HEK293 (cell line): ENCODE results near the gene NRP1.

Experiments
- CTCF ChIA-PET: fragments of 350-600 bp; formaldehyde crosslinking; extraction: SDS; loops from one replicate; lab custom pipeline; 2021; ENCODE audit warnings: antibody characterized with exemption; lab: Yijun Ruan, JAX
- POLR2A ChIA-PET: fragments of 300-600 bp; formaldehyde crosslinking; extraction: SDS; loops from one replicate; lab custom pipeline; 2020; ENCODE audit warnings: antibody characterized with exemption, inconsistent platforms; lab: Yijun Ruan, JAX
- H3K27ac ChIP-seq: fragments of 200-500 bp; sonication (Bioruptor generic); 2 replicates; pipeline ENCODE4 v1.5.1; 2014; ENCODE audit warnings: low read depth, low read length, control low read depth, inconsistent platforms; ENCODE audit errors: extremely low read depth
- H3K36me3 ChIP-seq, 2 experiments: fragments of 200-500 bp in 1 of 2; sonication (Bioruptor generic) in 1 of 2; 1 replicate in 1 of 2; 2 replicates in 1 of 2; pipeline ENCODE4 v1.5.1; 2014 to 2017; ENCODE audit warnings: inconsistent platforms in 2 of 2, low read length in 2 of 2; ENCODE audit not compliant: control insufficient read depth in 2 of 2, insufficient read depth in 1 of 2
- H3K4me1 ChIP-seq: fragments of 200-500 bp; sonication (Bioruptor generic); 2 replicates; pipeline ENCODE4 v1.5.1; 2014; ENCODE audit warnings: mild to moderate bottlenecking, low read length, inconsistent platforms; ENCODE audit not compliant: control insufficient read depth, insufficient read depth
- H3K4me3 ChIP-seq: 2 replicates; pipeline ENCODE4 v1.5.1; 2011; ENCODE audit warnings: low read depth, mild to moderate bottlenecking, control low read depth, low read length, moderate library complexity
- H3K9me3 ChIP-seq: fragments of 200-500 bp; sonication (Bioruptor generic); 2 replicates; pipeline ENCODE4 v1.5.1; 2014; ENCODE audit warnings: low read depth, low read length, inconsistent platforms; ENCODE audit not compliant: control insufficient read depth, insufficient read depth
- GFI1B ChIP-seq: fragments of 450-650 bp; formaldehyde crosslinking; IDR thresholded peaks from 2 replicates; pipeline ENCODE4 v1.5.1; 2016; ENCODE audit warnings: missing biosample characterization, missing genetic modification characterization
- GLIS1 ChIP-seq: fragments of 450-650 bp; formaldehyde crosslinking; IDR thresholded peaks from 2 replicates; pipeline ENCODE4 v1.5.1; 2016; ENCODE audit warnings: missing biosample characterization, missing genetic modification characterization
- KLF10 ChIP-seq: fragments of 450-650 bp; IDR thresholded peaks from 2 replicates; pipeline ENCODE4 v1.5.1; 2018; ENCODE audit warnings: missing biosample characterization, mild to moderate bottlenecking, missing genetic modification characterization
- MYNN ChIP-seq: fragments of 450-650 bp; formaldehyde crosslinking; IDR thresholded peaks from 2 replicates; pipeline ENCODE4 v1.5.1; 2016; ENCODE audit warnings: missing biosample characterization, missing genetic modification characterization, borderline replicate concordance
- ZBTB10 ChIP-seq: fragments of 450-650 bp; formaldehyde crosslinking; IDR thresholded peaks from 2 replicates; pipeline ENCODE4 v1.5.1; 2016; ENCODE audit warnings: missing biosample characterization, missing genetic modification characterization
- ZNF132 ChIP-seq: fragments of 450-650 bp; formaldehyde crosslinking; IDR thresholded peaks from 2 replicates; pipeline ENCODE4 v1.5.1; 2017; ENCODE audit warnings: missing biosample characterization, missing genetic modification characterization, borderline replicate concordance
- ZNF148 ChIP-seq: fragments of 450-650 bp; formaldehyde crosslinking; IDR thresholded peaks from 2 replicates; pipeline ENCODE4 v1.5.0; 2017; ENCODE audit warnings: missing biosample characterization, missing genetic modification characterization, borderline replicate concordance
- ZNF18 ChIP-seq: fragments of 450-650 bp; formaldehyde crosslinking; IDR thresholded peaks from 2 replicates; pipeline ENCODE4 v1.5.1; 2016; ENCODE audit warnings: missing biosample characterization, missing genetic modification characterization
- ZNF518A ChIP-seq: fragments of 450-650 bp; formaldehyde crosslinking; conservative IDR thresholded peaks from 2 replicates; pipeline ENCODE4 v1.5.1; 2016; ENCODE audit warnings: low read depth, missing biosample characterization, missing genetic modification characterization
- ZNF530 ChIP-seq: fragments of 450-650 bp; formaldehyde crosslinking; IDR thresholded peaks from 2 replicates; pipeline ENCODE4 v1.5.1; 2016; ENCODE audit warnings: low read depth, missing biosample characterization, missing genetic modification characterization
- ZNF560 ChIP-seq: fragments of 450-650 bp; formaldehyde crosslinking; IDR thresholded peaks from 2 replicates; pipeline ENCODE4 v1.5.1; 2017; ENCODE audit warnings: missing biosample characterization, missing genetic modification characterization, borderline replicate concordance
- ZNF654 ChIP-seq: fragments of 450-650 bp; formaldehyde crosslinking; IDR thresholded peaks from 2 replicates; pipeline ENCODE4 v1.5.1; 2016; ENCODE audit warnings: low read depth, missing biosample characterization, missing genetic modification characterization
- ZNF704 ChIP-seq: fragments of 450-650 bp; formaldehyde crosslinking; IDR thresholded peaks from 2 replicates; pipeline ENCODE4 v1.5.1; 2016; ENCODE audit warnings: missing biosample characterization, missing genetic modification characterization

The NRP1 gene

GRCh38 chr10:33198610-33199009, 135.9 kb downstream of the NRP1 start (continued):
- TF ChIP-seq ZBTB10 (tag by site-specific recombination) (no peak), ZNF654 (tag by site-specific recombination) (no peak), ZNF704 (tag by site-specific recombination) (no peak)

GRCh38 chr10:33196710-33197491, 137.6 kb downstream of the NRP1 start:
- no peak overlapping the region for H3K27ac ChIP-seq
- CTCF ChIA-PET, result no interaction called here

GRCh38 chr10:33196377-33196706, 138.1 kb downstream of the NRP1 start:
- no peak overlapping the region for H3K4me3 ChIP-seq
- H3K36me3 ChIP-seq, result peaks cover 0 to 41% of the 10 kb centered on the region in 2 experiments; a peak in 2 of 3 replicates
- POLR2A ChIA-PET, result no interaction called here
- H3K9me3 ChIP-seq, result no peaks in the 10 kb centered on the region
- CTCF ChIA-PET, result interaction anchor here (0.6 kb wide), 1 partner anchor 59 kb away, joined by 3 read pairs; no protein-coding TSS in a partner anchor
- H3K27ac ChIP-seq, result no peak overlapping the region
- peaks cover 11% of the 10 kb centered on the region for H3K4me1 ChIP-seq
- TF ChIP-seq ZNF132, result no peak
- no peak for TF ChIP-seq ZNF18 (tag by site-specific recombination)
- TF ChIP-seq GLIS1 (tag by site-specific recombination), result no peak
- TF ChIP-seq ZNF518A (tag by site-specific recombination), result no peak
- TF ChIP-seq MYNN (tag by site-specific recombination), result no peak

More at GRCh38 chr10:33196710-33197491, 137.6 kb downstream of the NRP1 start:
- Histone ChIP-seq H3K4me1 (peaks cover 11% of the 10 kb centered on the region), H3K9me3 (no peaks in the 10 kb centered on the region), H3K36me3 (peaks cover 0 to 44% of the 10 kb centered on the region in 2 experiments; a peak in 2 of 3 replicates), H3K4me3 (no peak overlapping the region)
- POLR2A ChIA-PET, result no interaction called here
- TF ChIP-seq ZNF560 (tag by site-specific recombination) (no peak), ZNF18 (tag by site-specific recombination) (no peak), ZNF148 (tag by site-specific recombination) (no peak), ZNF530 (tag by site-specific recombination) (no peak), GFI1B (tag by site-specific recombination) (no peak), KLF10 (no peak)
- TF ChIP-seq, all 188 proteins: peak for 0
